T follicular helper cell (primary cell): ENCODE results near the gene TAF3.

ENCODE experiments used
- DNase-seq: peaks from one replicate; pipeline ENCODE4 v3.0.0-alpha.2; 2020; ENCODE audit warnings: low read depth

Gene TAF3

DNA sequence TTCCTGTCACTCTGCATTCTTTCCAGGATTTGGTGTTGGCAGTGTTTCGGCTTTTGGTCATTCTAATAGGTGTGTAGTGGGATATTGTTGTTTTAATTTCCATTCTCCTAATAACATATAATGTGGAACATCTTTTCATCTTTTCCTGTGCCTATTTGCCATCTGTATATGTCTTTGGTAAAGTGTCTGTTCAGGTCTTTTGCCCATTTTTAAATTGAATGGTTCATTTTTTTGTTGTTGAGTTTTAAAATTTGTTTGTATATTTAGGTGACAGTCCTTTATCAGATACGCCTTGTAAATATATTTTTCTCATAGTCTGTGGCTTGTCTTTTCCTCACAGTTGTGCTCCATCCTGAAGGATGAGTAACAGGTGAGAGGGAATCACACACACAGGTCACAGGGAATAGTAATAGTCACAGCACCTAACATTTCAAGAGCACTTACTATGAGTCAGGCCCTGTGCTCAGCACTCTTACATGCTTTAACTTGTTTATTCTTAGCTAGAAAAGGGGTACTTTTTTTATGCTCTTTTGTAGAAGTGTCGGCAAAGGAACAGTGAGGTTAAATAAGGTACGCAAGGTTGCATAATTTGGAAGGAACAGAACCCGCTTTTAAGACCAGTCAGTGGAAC is 119.1 kb downstream of the TAF3 start:
- no peak for DNase-seq

DNA sequence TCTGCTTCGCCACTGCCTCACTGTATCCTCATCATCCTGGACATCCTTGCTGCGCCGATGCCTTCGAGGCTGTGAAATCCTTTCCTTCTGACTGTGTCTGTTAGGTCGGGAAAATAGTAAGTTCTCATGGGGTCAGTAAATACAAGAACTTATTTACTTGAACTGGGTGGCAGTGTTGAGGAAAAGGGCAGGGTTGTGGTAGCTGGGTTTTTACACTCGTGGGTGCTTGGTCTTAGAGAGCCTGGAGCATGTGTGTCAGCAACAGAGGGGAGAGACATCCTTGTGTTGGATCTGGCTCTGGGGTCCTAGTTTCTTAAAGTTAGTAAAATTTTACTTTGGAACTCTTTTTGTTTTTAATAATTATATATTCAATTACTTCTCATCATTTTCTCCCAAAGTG is 123.3 kb downstream of the TAF3 start:
- no peak for DNase-seq

DNA sequence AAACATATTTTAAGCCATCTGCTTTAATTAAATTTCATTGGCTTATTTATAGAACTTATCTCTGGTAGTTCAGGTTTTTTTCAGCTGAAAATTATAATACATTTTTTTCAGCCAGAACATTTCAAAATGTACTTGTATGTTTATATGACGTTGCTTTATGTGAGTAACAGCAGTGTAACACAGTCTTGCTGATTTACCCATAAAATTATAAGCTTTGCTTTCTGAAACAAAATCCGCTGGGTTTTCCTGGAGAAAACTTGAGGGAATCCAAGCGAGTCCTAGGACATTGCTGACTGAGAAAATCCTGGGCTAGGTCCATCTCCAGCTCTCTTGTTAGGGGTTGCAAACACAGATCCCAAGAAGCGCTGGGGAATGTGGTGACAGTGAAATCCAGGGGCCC is 124.0 kb downstream of the TAF3 start:
- DNase-seq: no peak

DNA sequence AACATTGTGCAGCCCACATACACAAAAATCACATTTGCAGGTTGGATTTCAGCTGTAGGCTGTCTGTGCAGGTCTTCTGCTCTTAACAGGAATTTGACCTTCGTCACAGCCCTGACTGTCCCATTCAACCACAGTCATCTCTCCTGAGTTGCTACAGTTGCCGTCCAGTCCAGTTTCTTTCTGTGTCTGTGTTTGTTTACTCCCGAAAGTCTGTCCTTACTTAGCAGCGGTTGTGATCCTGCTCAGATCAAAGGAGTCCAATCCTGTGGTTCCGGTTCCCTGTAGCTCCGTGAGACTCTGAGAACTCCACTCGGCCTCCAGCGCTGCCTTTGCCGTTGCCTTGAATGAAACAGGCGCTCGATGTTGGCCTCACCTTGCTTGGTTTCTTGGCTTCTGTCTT is 124.6 kb downstream of the TAF3 start:
- no peak for DNase-seq

DNA sequence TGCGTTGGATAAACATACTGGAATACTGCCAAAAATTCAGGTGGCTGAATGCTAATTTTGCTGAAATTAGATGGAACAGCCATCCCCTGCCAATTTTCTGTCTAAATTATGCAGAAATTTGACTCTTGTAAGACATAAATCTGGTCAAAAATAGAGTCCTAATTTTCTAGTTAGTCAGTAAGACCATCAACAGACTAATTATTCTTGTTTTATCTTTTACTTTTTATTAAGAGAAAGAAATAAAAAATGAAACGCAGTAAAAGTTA is 125.8 kb downstream of the TAF3 start:
- no peak for DNase-seq

DNA sequence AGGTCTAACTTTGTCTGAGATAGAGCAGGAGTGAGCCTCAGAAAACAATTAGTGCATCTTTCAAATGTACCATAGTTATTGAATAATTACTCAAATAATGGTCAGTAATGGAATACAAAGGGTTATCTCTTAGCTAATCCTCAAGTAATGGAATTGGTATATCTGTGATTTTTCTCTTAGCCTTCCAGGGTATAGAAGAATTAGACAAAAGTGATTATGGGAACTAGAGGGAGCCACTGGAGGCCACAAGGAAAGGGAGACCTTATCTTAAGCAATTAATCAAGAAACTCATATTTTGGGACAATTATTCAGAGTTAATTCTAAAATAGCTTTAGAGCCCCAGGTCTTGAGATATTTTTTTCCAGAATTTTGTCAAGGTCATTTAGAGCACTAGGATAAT is 126.2 kb downstream of the TAF3 start:
- DNase-seq: no peak

DNA sequence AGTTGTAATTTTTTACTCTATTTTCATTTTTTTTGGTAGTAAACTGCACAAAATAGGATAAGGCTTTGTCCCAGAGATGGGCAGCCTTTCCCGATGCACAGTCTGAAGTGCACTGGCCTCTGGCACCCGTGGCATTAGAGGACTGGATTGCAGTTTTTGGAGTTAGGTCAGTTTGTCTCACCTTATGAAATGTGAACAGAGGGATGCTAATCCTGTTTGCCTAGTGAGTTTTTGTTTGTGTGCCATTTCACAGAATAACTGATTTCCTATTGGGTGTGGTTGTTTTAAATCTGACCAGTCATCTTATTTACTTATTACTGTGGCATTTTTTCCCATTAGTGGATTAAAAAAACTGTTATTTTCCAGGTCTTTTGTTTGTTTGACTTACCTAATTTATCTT is 126.7 kb downstream of the TAF3 start:
- DNase-seq: no peak

DNA sequence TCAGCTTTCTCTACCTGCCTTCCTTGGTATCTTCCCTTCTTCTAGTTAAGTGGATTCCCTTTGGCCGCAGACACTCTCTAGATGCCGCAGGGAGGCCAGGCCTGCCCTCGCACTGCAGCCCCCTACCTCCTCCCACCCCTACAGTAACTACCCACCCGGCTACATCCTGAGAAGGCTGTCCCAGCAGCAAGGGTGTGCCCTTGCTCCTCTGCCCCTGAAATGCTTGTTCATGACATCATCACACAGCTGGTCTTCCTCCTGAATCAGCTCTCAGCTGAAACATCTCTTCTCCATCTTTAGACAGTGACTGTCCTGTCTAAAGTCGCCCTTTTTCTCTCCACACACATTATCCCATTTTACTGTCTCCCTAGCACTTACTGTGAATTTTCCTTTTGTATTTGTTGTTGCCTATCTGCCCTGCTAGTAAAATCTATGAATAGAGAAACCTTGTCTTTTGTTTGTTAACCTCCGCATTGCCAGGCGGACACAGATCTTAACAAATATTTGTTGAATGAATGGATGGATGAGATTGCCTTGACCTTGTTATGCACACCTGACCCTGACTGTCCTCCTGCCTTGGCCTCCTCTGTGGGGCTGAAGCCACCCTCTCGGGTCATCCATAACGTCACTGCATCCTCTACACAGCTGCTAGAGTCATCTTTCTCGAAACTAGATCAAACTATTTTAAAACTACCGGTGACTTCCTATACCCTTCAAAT is 127.3 kb downstream of the TAF3 start:
- no peak for DNase-seq

DNA sequence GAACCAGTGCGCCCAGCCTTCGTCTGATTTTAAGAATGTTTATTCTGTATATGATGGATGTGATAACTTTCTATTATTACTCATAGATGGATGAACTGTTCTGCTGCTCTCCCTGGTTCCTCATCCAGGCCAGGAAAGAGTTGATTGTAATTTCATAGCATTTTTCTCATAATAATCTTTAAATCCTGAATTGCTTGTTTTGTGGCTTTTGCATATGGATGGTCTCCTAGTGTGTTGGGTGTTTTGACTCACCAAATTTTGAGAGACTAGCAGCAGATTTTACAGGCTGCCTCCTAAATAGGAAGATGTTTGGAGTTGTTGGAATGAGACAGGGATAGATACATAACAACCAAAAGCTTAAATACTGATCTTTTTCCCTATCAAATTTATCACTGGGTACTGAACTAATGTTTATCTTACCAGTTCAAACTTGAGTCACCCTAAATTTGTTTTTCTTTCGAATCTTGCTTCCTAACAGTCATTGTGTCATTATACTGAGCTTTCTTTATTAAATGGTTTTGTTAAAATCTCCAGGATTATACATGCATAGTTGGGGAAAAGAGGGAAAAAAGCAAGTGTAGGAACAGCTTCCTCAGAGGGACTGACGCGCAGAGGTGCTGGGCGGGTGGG is 130.2 kb downstream of the TAF3 start:
- DNase-seq: no peak

DNA sequence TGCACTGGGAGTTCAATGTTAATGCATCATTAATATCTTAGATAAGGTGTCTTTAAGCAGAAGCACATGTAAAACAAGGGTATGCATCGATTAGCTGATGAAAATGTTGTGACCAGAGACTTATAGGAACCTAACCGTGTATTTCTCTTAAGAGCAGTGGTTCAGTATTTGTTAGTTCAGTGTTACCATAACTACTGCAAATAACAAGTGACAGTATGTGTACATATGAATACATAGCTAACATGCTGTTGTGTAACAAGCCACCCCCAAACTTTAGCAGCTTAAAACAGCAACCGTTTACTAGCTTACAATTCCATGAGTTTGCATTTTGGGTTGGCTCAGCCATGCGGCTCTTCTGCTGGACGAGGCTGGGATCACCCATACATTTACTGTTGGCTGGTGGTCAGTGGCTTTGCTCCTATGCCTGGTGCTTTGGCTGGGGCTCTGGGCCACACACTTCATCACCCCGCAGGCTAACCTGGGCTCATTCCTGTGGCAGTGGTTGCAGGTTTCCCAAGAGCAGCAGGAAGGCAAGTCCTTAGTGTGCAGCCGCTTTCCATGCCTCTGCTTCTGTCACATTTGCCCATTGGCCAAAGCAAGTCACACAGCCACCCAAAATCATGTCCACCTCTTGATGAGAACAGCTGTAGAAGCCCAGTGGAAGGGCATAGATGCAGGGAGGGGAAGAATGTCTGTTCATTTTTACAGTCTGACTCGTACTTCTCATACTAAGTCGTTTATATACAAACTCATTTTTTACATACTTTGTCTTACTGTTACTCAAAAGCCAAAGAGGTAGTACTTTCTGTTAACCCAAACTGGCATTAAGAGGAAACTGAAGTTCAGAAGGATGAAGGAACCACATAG is 132.9 kb downstream of the TAF3 start:
- DNase-seq: no peak

DNA sequence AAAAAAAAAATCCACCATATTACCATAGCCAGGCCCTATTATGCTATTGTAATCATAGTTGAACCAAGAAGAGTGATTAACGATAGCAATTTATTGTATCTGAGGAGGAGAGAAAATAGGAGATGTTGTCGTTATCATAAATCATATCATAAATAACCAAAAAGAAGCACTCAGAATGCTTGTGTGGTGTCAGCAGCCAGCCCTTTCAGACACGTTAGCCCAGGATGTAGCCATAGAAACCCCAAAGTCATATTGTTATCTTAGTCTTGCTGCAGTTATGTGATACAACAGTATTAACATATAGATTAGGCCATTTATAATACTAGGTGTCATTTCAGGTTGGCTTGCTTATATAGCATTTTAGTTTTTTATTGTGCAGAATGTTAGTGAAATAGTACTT is 134.0 kb downstream of the TAF3 start:
- DNase-seq: no peak

DNA sequence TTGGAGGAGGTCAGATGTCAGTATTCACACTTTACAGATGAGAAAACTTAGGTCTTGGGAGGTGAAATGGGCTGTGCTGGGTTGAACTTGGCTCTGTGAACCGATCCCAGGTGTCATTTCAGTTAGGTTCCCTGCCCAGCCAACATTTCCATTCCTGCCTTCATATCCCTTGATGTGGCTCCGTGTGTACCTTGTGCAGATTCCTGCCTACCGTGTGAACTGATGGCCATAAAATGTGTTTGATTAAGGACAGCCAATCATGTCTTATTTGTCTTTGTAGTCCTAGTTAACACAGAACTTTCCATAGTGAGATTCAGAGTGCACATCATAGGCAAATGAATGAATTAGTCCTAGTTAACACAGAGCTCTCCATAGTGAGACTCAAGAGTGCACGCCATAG is 135.1 kb downstream of the TAF3 start:
- DNase-seq: no peak

DNA sequence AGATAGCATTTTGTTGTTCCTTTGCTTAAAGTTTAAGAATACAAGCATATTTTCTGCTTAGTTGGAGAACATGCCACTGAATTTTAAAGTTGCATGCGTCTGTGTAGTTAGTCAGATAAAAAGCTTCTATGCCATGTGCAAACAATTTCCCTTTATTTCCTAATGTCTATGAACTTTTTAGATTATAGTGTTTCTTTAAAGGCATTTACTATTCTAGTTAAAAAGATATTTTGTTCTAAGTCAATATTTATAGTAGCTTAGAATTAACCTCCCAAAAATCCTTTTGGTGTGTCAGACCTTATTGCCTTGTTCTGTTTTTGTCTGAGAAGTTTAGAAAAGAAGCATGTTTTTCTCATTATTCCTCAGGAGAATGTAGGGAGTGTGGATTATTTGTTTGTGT is 137.1 kb downstream of the TAF3 start:
- no peak for DNase-seq

DNA sequence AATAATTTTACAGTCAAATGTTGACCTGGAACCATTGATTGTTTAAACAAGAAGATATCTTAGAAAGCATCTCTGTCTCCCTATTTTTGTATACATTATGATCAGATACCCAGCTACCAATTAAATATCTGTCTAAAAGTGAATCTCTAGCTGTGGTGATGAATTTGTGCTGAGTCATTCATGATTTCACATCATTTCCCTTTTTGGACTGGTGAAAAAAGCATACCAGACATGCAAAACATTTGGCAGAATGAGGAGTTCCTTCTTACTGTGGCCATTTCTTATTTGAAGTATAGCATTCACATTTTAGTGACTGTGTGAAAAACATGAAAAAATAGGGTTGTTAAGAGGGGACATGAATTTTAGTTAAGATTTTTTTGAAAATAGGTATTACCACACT is 138.2 kb downstream of the TAF3 start:
- DNase-seq: no peak

DNA sequence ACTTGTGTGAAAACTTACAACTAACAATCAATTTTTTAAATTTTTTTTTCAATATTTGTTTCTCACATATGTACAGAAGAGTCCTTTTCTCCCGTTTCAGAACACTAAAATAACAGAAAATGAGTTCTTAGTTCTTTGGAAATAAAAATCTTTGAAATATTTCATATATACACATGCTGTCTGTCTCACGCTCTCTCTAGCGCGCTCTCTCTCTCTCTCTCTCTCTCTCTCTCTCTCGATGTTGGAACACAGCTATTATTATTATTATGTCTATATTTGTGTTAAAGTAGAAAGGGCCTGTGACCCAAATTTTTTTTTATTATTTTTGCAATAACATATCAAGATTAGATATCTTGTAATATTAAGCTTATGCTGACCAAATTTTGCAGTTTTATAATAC is 139.3 kb downstream of the TAF3 start:
- no peak for DNase-seq

DNA sequence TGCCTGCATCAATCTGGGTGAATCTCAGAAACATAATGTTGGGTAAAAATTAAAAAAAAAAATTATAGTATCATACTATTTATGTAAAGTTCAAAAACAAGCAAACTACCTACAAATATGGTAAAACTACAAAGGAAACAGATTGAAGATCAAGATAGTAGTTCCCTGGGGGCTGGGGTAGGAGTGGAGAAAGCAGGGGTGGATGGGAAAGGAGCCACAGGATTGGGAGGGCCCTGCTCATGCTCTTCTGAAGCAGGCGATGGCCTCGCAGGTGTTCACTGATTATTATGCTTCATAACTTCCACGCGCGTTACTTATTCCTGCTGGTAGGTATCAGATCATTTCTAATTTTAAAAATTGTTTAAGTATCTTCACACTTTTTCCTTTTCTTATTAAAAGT is 140.1 kb downstream of the TAF3 start:
- DNase-seq: no peak

DNA sequence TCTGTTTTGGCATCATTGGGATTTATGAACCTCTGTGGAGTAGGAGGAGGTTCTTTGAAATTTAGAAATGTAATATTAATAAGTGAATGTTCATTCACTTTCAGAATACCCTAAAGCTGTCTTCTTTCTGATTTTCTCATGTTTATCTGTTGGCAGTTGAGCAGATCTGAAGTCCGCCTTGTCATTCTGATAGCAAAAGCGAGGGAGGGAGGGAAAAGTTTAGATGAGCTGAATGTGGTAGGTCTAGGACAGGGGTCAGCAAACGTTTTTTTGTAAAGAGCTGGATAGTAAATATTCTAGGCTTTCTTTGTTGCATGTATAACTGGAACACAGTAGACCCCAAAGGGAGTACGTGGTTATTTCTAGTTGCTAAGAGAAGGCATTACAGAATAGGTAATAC is 141.8 kb downstream of the TAF3 start:
- no peak for DNase-seq

DNA sequence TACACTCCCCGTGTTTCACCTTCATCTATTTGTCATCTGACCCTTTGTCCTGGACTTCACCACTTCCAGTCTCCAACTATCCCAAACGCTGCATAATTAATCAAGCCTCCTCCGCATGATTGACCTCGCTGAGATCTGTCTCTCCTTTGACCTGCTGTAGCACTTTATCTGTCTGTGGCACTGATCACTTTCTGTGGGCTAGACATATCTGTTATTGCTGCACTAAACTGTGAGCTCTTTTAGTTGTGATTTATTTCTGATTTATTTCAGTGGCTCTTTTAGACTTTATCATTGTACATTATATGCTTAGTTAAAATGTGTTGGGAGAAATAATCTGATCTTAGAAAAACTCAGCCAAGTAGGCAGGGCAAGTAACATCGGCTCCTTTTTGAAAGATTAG is 144.3 kb downstream of the TAF3 start:
- DNase-seq: no peak

DNA sequence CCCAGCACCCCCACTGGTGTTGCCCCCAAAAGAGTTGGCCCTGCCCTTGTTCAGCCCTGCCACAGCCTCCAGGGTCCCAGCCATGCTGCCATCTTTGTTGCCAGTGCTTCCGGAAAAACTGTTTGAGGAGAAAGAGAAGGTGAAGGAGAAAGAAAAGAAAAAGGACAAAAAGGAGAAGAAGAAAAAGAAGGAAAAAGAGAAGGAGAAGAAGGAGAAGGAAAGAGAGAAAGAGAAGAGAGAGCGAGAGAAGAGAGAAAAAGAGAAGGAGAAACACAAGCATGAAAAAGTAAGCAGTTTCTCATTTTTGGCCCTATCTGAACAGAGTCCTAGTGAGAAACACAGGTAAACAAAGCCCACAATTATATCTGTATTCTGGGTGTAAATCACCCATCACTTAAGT is 147.2 kb downstream of the TAF3 start:
- no peak for DNase-seq

DNA sequence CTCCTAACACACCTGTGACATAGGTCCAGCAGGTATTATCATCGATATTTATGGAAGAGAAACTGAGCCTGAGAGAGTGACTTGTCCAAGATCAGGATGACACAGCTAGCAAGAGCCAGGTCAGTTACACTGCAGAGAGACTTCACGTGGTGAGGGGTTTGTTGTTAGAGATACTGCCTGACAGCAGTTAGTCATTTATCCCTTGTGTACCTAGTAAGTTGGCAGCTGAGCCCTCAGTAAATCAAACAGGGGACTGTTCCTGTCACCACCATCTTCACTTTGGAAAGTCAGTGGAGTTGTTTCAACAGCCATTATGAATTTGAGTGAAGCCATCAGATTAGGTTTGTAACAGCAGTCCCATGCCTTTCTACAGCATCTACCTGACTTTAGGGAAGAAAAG is 148.7 kb downstream of the TAF3 start:
- DNase-seq: no peak

DNA sequence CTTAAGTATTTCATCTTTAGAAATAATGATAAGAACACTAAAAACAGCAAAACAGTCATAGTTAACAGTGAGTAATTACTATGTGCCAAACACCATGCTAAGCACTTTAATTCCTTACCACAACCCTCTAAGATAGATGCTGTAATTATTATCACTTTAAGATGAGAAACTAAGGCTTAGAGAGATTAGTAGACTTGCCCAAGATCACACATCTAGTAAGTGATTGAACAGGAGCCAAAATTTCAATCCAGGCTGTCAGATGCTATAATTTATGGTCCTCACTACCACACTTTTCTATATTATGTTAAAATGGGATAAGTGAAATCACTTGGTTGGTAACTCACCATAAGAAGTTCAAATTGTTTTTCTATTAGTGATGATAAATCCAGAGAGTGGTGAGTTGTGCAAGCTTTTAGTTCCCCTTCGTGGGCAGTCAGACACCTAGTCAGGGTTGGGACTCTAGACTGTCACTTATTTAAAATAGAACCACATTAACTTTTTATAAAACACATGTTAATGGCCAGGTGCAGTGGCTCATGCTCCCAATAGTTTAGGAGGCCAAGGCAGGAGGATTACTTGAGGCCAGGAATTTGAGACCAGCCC is 150.3 kb downstream of the TAF3 start:
- DNase-seq: no peak

DNA sequence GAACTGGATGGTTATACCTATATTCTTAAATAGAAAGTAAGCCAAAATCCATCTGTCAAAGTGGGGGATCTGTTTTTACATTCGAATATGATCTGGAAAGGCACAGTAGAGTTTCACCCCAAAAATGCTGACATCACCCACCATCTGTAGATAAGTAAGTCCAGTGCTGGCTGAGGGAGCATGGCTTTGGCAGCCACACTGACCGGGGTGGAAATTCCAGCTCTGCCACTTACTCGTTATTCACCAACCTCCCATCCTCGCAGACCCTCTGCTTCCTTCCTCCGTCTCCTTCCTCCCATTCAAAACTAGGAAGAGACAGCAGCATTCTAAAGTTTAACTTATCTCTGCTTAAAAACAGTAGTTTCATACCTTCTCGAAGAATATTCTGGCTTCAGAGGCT is 151.3 kb downstream of the TAF3 start:
- no peak for DNase-seq

DNA sequence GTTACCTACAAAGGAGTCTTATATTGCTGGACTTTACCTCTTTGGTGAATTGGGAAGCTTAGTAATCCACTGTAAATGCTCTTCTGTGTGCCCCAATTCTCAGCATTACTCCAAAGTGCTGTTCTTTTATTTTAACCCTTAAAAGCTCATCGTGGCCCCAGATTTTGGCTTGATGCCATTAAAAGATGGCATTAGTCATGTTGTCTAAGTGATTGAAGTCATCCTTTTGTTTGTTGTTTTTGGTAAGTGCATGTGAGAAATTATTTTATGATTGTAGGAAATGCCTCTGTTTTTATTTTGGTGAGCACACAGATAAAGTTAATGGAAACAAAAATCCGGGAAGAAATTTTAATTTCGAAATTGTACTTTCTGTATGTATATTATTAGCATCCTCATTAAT is 153.6 kb downstream of the TAF3 start:
- DNase-seq: no peak
